ENCODE measurements around the gene PRRT3. TPM values are rescaled to one million over a fixed set of nuclear protein-coding genes. Genes with fewer than 3 reads are reported as not detected.
A peak's percentile ranks its signal among the peaks of the same experiment; 100 is the strongest.

PRRT3 gene
- total and polyA plus RNA-seq, 11 donors: 0.39 to 2.3 (median 0.70) TPM

GRCh38 chr3:9932843-9933560 lies 19.2 kb downstream of the PRRT3 start:
- ATAC-seq (peak; percentile 41 to 86 (median 78)), DNase-seq (peak; percentile 80 to 91 (median 85))
- no peaks in the 10 kb centered on the region for H3K27me3 ChIP-seq
- peak overlapping the region; percentile 74 to 98 (median 93) for H3K27ac ChIP-seq
- intact Hi-C loops (cut with DNase I): loop anchor here in 5 of 10 donors (1.0 to 10.0 kb wide), 7 partner anchors 16 to 294 kb away; partner anchors contain the start of genes IL17RC (in 1 of the 5) and JAGN1 (in 1 of the 5)
- H3K36me3 ChIP-seq: peaks cover 0 to 55% (median 36%) of the 10 kb centered on the region in 9 donors
- H3K4me3 ChIP-seq: peak overlapping the region; percentile 35 to 92 (median 74)
- 0 to 1% (median 0%) methylated on average over 14 to 77 of the region's 77 CpGs for WGBS, 4 donors
- no peaks in the 10 kb centered on the region for H3K9me3 ChIP-seq
- TF ChIP-seq CTCF (IDR thresholded peaks at IDR 0.05): peak; percentile 48 to 84 (median 66)
- peak in 1 of 2 donors; percentile 5 for TF ChIP-seq POLR2A (IDR thresholded peaks at IDR 0.05)
- H3K4me1 ChIP-seq: peaks cover 7 to 40% (median 23%) of the 10 kb centered on the region in 12 donors

GRCh38 chr3:9932535-9932842 lies 19.7 kb downstream of the PRRT3 start:
- Histone ChIP-seq H3K36me3 (peaks cover 0 to 55% (median 32%) of the 10 kb centered on the region in 9 donors), H3K4me1 (peaks cover 7 to 40% (median 23%) of the 10 kb centered on the region in 12 donors), H3K27me3 (no peaks in the 10 kb centered on the region), H3K27ac (peak overlapping the region; percentile 74 to 98 (median 93)), H3K4me3 (peak overlapping the region in 11 of 12 donors; percentile 56 to 92 (median 76)), H3K9me3 (no peaks in the 10 kb centered on the region)
- DNase-seq (no peak), ATAC-seq (no peak)
- intact Hi-C loops (cut with DNase I): loop anchor here in 4 of 10 donors (2.0 to 10.0 kb wide), 5 partner anchors 16 to 295 kb away; partner anchors contain the start of gene IL17RC (in 1 of the 4)
- no peak for TF ChIP-seq CTCF (IDR thresholded peaks at IDR 0.05)
- peak in 1 of 2 donors; percentile 18 for TF ChIP-seq POLR2A (IDR thresholded peaks at IDR 0.05)
- WGBS, 4 donors: 5 to 11% (median 8%) methylated on average over 12 to 13 of the region's 13 CpGs

- Histone ChIP-seq H3K27me3 (no peaks in the 10 kb centered on the region), H3K9me3 (no peaks in the 10 kb centered on the region), H3K4me3 (no peak overlapping the region), H3K27ac (no peak overlapping the region), H3K4me1 (peaks cover 7 to 34% (median 23%) of the 10 kb centered on the region in 12 donors), H3K36me3 (peaks cover 0 to 50% (median 31%) of the 10 kb centered on the region in 9 donors)
- 94 to 97% (median 96%) methylated on average over 4 of the region's 4 CpGs for WGBS, 4 donors
- intact Hi-C loops (cut with DNase I): loop anchor here in 3 of 10 donors (5.0 to 10.0 kb wide), 3 partner anchors 81 to 296 kb away; no protein-coding TSS in a partner anchor
- no peak for TF ChIP-seq POLR2A (IDR thresholded peaks at IDR 0.05)
- no peak for TF ChIP-seq CTCF (IDR thresholded peaks at IDR 0.05)
- DNase-seq (peak in 1 of 5 donors; percentile 5), ATAC-seq (no peak)
Observed at GRCh38 chr3:9930804-9931418, 21.3 kb downstream of the PRRT3 start.

- peaks cover 0 to 62% (median 48%) of the 10 kb centered on the region in 9 donors for H3K36me3 ChIP-seq
- 95 to 98% (median 97%) methylated on average over 8 to 23 of the region's 23 CpGs for WGBS, 4 donors
Observed at GRCh38 chr3:9928158-9928557, 24.1 kb downstream of the PRRT3 start.

More at GRCh38 chr3:9928158-9928557, 24.1 kb downstream of the PRRT3 start:
- Histone ChIP-seq H3K27me3 (no peaks in the 10 kb centered on the region), H3K4me3 (no peak overlapping the region), H3K27ac (no peak overlapping the region), H3K9me3 (no peaks in the 10 kb centered on the region), H3K4me1 (peaks cover 0 to 13% (median 8%) of the 10 kb centered on the region in 12 donors)
- no peak for TF ChIP-seq POLR2A (IDR thresholded peaks at IDR 0.05)
- TF ChIP-seq CTCF (IDR thresholded peaks at IDR 0.05): no peak
- ATAC-seq: no peak
- DNase-seq: peak in 1 of 5 donors; percentile 64
- intact Hi-C loops (cut with DNase I): no loop called here
